Pancreas (tissue), 10 donors: ENCODE results near the gene KLHL35. TPM values are rescaled to one million over a fixed set of nuclear protein-coding genes. Genes with fewer than 3 reads are reported as not detected.

Source experiments
- ATAC-seq, 4 donors: fragments of 200-7000 bp; cut with Tn5 transposase; one replicate each; pipeline versions ENCODE4 v1.8.0 to v1.9.1; 2020; ENCODE audit warnings: mild to moderate bottlenecking in 4 of 4, moderate library complexity in 4 of 4
- DNase-seq, 6 donors: peaks; one replicate each; pipeline ENCODE4 v3.0.0-alpha.2; 2020
- FAIRE-seq: peaks from 2 replicates; lab custom pipeline; 2012; peaks lifted over from hg19 to GRCh38; lab: Jason Lieb, UNC
- H3K27ac ChIP-seq, 4 donors: fragments of 200-600 bp; sonication (generic); 1 replicate in 3 of 4; 2 replicates in 1 of 4; pipeline versions ENCODE4 v1.5.0 to v1.8.0; 2020
- H3K27me3 ChIP-seq, 4 donors: fragments of 200-600 bp; one replicate each; pipeline ENCODE4 v1.8.0; 2021
- H3K36me3 ChIP-seq, 3 donors: fragments of 200-600 bp; sonication (generic) in 1 of 3; one replicate each; pipeline versions ENCODE4 v1.5.0 to v1.8.0; 2020 to 2021
- H3K4me1 ChIP-seq, 3 donors: fragments of 200-600 bp; one replicate each; pipeline ENCODE4 v1.8.0; 2021
- H3K4me3 ChIP-seq, 4 donors: fragments of 200-600 bp; sonication (generic) in 2 of 4; one replicate each; pipeline versions ENCODE4 v1.5.0 to v1.8.0; 2020 to 2021
- H3K9me3 ChIP-seq, 4 donors: fragments of 200-600 bp; one replicate each; pipeline ENCODE4 v1.8.0; 2021
- WGBS, 2 donors: extraction: QIAGEN DNeasy Blood & Tissue Kit; methylation state at CpG; one replicate each; pipeline ENCODE4 v1.1.7; 2013; 5-methylcytosine and 5-hydroxymethylcytosine counted together
- intact Hi-C, 3 donors: fragments of 100-400 bp; cut with DNase I; formaldehyde crosslinking; loops; one replicate each; pipeline versions ENCODE4 v1.11.1 to v1.14.2; 2022
- polyA plus RNA-seq, 2 donors: library from polyadenylated mRNA; stranded (reverse); fragments of 200-250 nt; gene quantifications; one replicate each; pipeline ENCODE4 v1.2.3, GENCODE V29; 2013
- total RNA-seq, 6 donors: library from RNA; stranded (reverse); fragmentation: NEBNext Ultra II Directional in 4 of 6; extraction: Animal tissue kit (Norgen Biotek cat#: 25700) in 4 of 6; gene quantifications; one replicate each; pipeline versions ENCODE4 v1.2.1 to v1.2.4, GENCODE V29; 2021 to 2023
- TF ChIP-seq, protein P1 (sequence below), 4 donors: fragments of 200-600 bp; sonication (generic) in 3 of 4; IDR thresholded peaks; one replicate each; pipeline versions ENCODE4 v1.5.0 to v1.8.0; 2021; ENCODE audit warnings: antibody characterized with exemption in 4 of 4
- donor health status: healthy with polysubstance abuse.
- donor health status: DM: no; HTN: no; CAD: no; lungs with moderate emphysema.
- donor health status: DM: no; HTN: no; CAD: no.
- donor health status: control.
- donor health status: control.
- donor health status: Bipolar disorder and iron deficiency.
- donor health status: DM: yes; HTN: yes; CAD: no.
- donor health status: DM: no; HTN: no; CAD: no.
- donor health status: DM: no; HTN: no; CAD: no.
- donor health status: DM: yes; HTN: yes; CAD: no.

The KLHL35 gene
- total and polyA plus RNA-seq, 8 donors, result 0.97 to 3.1 (median 1.8) TPM

- Histone ChIP-seq H3K4me1 (no peaks in the 10 kb centered on the region), H3K27ac (no peak overlapping the region), H3K36me3 (no peaks in the 10 kb centered on the region), H3K9me3 (no peaks in the 10 kb centered on the region), H3K4me3 (no peak overlapping the region), H3K27me3 (no peaks in the 10 kb centered on the region)
- DNase-seq (peak in 2 of 6 donors; percentile 15 to 46), FAIRE-seq (no peak), ATAC-seq (no peak)
- WGBS, 2 donors, result 84 to 85% methylated on average over 14 of the region's 14 CpGs
- TF ChIP-seq, protein P1, sequence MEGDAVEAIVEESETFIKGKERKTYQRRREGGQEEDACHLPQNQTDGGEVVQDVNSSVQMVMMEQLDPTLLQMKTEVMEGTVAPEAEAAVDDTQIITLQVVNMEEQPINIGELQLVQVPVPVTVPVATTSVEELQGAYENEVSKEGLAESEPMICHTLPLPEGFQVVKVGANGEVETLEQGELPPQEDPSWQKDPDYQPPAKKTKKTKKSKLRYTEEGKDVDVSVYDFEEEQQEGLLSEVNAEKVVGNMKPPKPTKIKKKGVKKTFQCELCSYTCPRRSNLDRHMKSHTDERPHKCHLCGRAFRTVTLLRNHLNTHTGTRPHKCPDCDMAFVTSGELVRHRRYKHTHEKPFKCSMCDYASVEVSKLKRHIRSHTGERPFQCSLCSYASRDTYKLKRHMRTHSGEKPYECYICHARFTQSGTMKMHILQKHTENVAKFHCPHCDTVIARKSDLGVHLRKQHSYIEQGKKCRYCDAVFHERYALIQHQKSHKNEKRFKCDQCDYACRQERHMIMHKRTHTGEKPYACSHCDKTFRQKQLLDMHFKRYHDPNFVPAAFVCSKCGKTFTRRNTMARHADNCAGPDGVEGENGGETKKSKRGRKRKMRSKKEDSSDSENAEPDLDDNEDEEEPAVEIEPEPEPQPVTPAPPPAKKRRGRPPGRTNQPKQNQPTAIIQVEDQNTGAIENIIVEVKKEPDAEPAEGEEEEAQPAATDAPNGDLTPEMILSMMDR (IDR thresholded peaks at IDR 0.05), result no peak
- intact Hi-C loops, result no loop called here
Observed at GRCh38 chr11:75439026-75439425, 6.0 kb upstream of the KLHL35 start.

- TF ChIP-seq, protein P1 (IDR thresholded peaks at IDR 0.05), result no peak
- H3K27me3 ChIP-seq, result no peaks in the 10 kb centered on the region
- H3K9me3 ChIP-seq, result no peaks in the 10 kb centered on the region
- no peak overlapping the region for H3K27ac ChIP-seq
- H3K4me1 ChIP-seq, result no peaks in the 10 kb centered on the region
- intact Hi-C loops, result no loop called here
- DNase-seq, result peak in 2 of 6 donors; percentile 1 to 20
- no peaks in the 10 kb centered on the region for H3K36me3 ChIP-seq
- 92 to 94% methylated on average over 13 of the region's 13 CpGs for WGBS, 2 donors
- no peak for FAIRE-seq
- no peak for ATAC-seq
- H3K4me3 ChIP-seq, result no peak overlapping the region
Observed at GRCh38 chr11:75437966-75438659, 5.1 kb upstream of the KLHL35 start.

GRCh38 chr11:75436806-75437205, 3.8 kb upstream of the KLHL35 start:
- H3K36me3 ChIP-seq, result no peaks in the 10 kb centered on the region
- TF ChIP-seq, protein P1 (IDR thresholded peaks at IDR 0.05), result no peak
- H3K27me3 ChIP-seq, result no peaks in the 10 kb centered on the region
- H3K4me3 ChIP-seq, result no peak overlapping the region
- no peak overlapping the region for H3K27ac ChIP-seq
- intact Hi-C loops, result no loop called here
- ATAC-seq (no peak), FAIRE-seq (no peak), DNase-seq (peak in 2 of 6 donors; percentile 5 to 45)
- no peaks in the 10 kb centered on the region for H3K9me3 ChIP-seq
- 93 to 95% methylated on average over 8 to 9 of the region's 9 CpGs for WGBS, 2 donors
- no peaks in the 10 kb centered on the region for H3K4me1 ChIP-seq

DNA sequence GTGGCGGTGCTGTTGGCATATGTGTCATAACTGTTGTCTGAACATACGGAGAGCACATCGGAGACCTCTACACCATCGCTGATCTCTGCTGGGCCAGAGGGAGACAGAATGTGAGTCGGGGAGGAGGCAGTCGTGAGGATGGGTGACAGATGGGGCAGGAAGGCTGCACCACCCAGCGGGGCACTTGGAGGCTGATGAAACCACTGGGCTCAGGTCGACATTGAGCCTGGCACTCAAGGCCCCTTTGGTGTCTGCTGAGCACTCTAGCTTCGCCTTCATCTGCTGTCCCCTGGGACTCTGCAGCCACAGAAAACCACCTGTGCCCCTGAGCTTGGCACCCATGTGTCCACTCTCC, 2.5 kb upstream of the KLHL35 start:
- FAIRE-seq, result no peak

More for the DNA sequence above, 2.5 kb upstream of the KLHL35 start:
- Histone ChIP-seq H3K9me3 (no peaks in the 10 kb centered on the region), H3K27ac (no peak overlapping the region), H3K4me3 (no peak overlapping the region), H3K4me1 (peaks cover 0 to under 1% (median 0%) of the 10 kb centered on the region in 3 donors), H3K27me3 (no peaks in the 10 kb centered on the region), H3K36me3 (no peaks in the 10 kb centered on the region)
- TF ChIP-seq, protein P1 (IDR thresholded peaks at IDR 0.05), result no peak
- no peak for ATAC-seq
- intact Hi-C loops, result no loop called here
- peak in 1 of 6 donors; percentile 17 for DNase-seq
- WGBS, 2 donors, result 90 to 93% methylated on average over 9 of the region's 9 CpGs
